Esophagus (tissue), 2 donors: Measurements from ENCODE around the gene DDAH1. TPM values are rescaled to one million over a fixed set of nuclear protein-coding genes. Genes with fewer than 3 reads are reported as not detected.
"Not testable (repeated sequence)": the region's sequence is repeated elsewhere in the genome, so short reads cannot be mapped to it uniquely, and the experiment has no call there.

Experiments
- H3K27ac ChIP-seq, 2 donors: one replicate each; pipeline ENCODE4 v1.5.1; 2013; ENCODE audit warnings: low read depth in 2 of 2, mild to moderate bottlenecking in 2 of 2, inconsistent platforms in 1 of 2, low read length in 1 of 2, moderate library complexity in 1 of 2
- H3K27me3 ChIP-seq, 2 donors: one replicate each; pipeline ENCODE4 v1.6.1; 2013; ENCODE audit warnings: low read length in 2 of 2, control low read depth in 1 of 2, mild to moderate bottlenecking in 1 of 2; ENCODE audit not compliant: insufficient read depth in 2 of 2, control insufficient read depth in 1 of 2
- H3K36me3 ChIP-seq, 2 donors: one replicate each; pipeline ENCODE4 v1.6.1; 2013; ENCODE audit warnings: low read length in 1 of 2; ENCODE audit not compliant: control insufficient read depth in 2 of 2, insufficient read depth in 2 of 2
- H3K4me1 ChIP-seq, 2 donors: one replicate each; pipeline ENCODE4 v1.6.1; 2013; ENCODE audit warnings: low read length in 1 of 2; ENCODE audit not compliant: control insufficient read depth in 2 of 2, insufficient read depth in 2 of 2
- H3K4me3 ChIP-seq, 2 donors: one replicate each; pipeline ENCODE4 v1.5.1; 2013; ENCODE audit warnings: low read length in 2 of 2, mild to moderate bottlenecking in 2 of 2, low read depth in 1 of 2, moderate library complexity in 1 of 2
- H3K9me3 ChIP-seq, 2 donors: one replicate each; pipeline ENCODE4 v1.6.1; 2013; ENCODE audit warnings: mild to moderate bottlenecking in 2 of 2, low read depth in 1 of 2, low read length in 1 of 2, moderate library complexity in 1 of 2; ENCODE audit not compliant: control insufficient read depth in 2 of 2, insufficient read depth in 1 of 2
- WGBS, 2 donors: extraction: QIAGEN DNeasy Blood & Tissue Kit; methylation state at CpG; one replicate each; pipeline ENCODE4 v1.1.7; 2013; 5-methylcytosine and 5-hydroxymethylcytosine counted together
- polyA plus RNA-seq, 2 donors: library from polyadenylated mRNA; stranded (reverse); fragments of 200-250 nt; gene quantifications; one replicate each; pipeline ENCODE4 v1.2.3, GENCODE V29; 2013
- donor health status: healthy with polysubstance abuse.
- donor health status: Bipolar disorder and iron deficiency.

Gene DDAH1
- polyA plus RNA-seq: 1 to 10 TPM; 5.9 to 6.9 TPM

GRCh38 chr1:85465099-85465785 is at the start of gene DDAH1:
TSS of gene DDAH1 (minus strand) at chr1:85465159. CDS start at chr1:85465045, 114 bp downstream.
- H3K27me3 ChIP-seq: no peaks in the 10 kb centered on the region
- WGBS, 2 donors: 2 to 3% methylated on average over 43 to 56 of the region's 56 CpGs
- H3K4me1 ChIP-seq: peaks cover 0 to 2% of the 10 kb centered on the region in 2 donors
- peak within 1 kb of the TSS; percentile 74 to 81 for H3K4me3 ChIP-seq
- H3K36me3 ChIP-seq: no peaks in the 10 kb centered on the region
- no peaks in the 10 kb centered on the region for H3K9me3 ChIP-seq
- peak within 1 kb of the TSS; percentile 50 to 78 for H3K27ac ChIP-seq

- H3K27ac ChIP-seq, H3K9me3 ChIP-seq, H3K36me3 ChIP-seq, H3K4me3 ChIP-seq, H3K4me1 ChIP-seq, H3K27me3 ChIP-seq: not testable (repeated sequence)
- 94% methylated on average over 4 of the region's 4 CpGs for WGBS, 2 donors
Observed at GRCh38 chr1:85513998-85514397, 49.0 kb upstream of the DDAH1 start.

- H3K9me3 ChIP-seq: no peaks in the 10 kb centered on the region
- H3K27me3 ChIP-seq: no peaks in the 10 kb centered on the region
- no peaks in the 10 kb centered on the region for H3K36me3 ChIP-seq
- H3K4me3 ChIP-seq: no peak overlapping the region
- 80 to 90% methylated on average over 1 of the region's 1 CpG for WGBS, 2 donors
- H3K27ac ChIP-seq: no peak overlapping the region
- no peaks in the 10 kb centered on the region for H3K4me1 ChIP-seq
Observed at GRCh38 chr1:85504417-85504816, 39.5 kb upstream of the DDAH1 start.

- 40 to 42% methylated on average over 3 of the region's 3 CpGs for WGBS, 2 donors
- Histone ChIP-seq H3K36me3 (no peaks in the 10 kb centered on the region), H3K4me1 (no peaks in the 10 kb centered on the region), H3K9me3 (no peaks in the 10 kb centered on the region), H3K4me3 (no peak overlapping the region), H3K27ac (no peak overlapping the region), H3K27me3 (no peaks in the 10 kb centered on the region)
Observed at GRCh38 chr1:85502625-85503083, 37.7 kb upstream of the DDAH1 start.

GRCh38 chr1:85502171-85502570 is 37.2 kb upstream of the DDAH1 start:
- Histone ChIP-seq H3K27ac (no peak overlapping the region), H3K4me1 (no peaks in the 10 kb centered on the region)

GRCh38 chr1:85501355-85501898 is 36.5 kb upstream of the DDAH1 start:
- H3K4me1 ChIP-seq: no peaks in the 10 kb centered on the region

More at GRCh38 chr1:85502171-85502570, 37.2 kb upstream of the DDAH1 start:
- 49 to 64% methylated on average over 4 of the region's 4 CpGs for WGBS, 2 donors
- no peak overlapping the region for H3K4me3 ChIP-seq
- no peaks in the 10 kb centered on the region for H3K36me3 ChIP-seq
- no peaks in the 10 kb centered on the region for H3K9me3 ChIP-seq
- no peaks in the 10 kb centered on the region for H3K27me3 ChIP-seq

GRCh38 chr1:85496941-85497582 is 32.1 kb upstream of the DDAH1 start:
- Histone ChIP-seq H3K9me3 (no peaks in the 10 kb centered on the region), H3K4me1 (peaks cover 0 to 2% of the 10 kb centered on the region in 2 donors), H3K27me3 (no peaks in the 10 kb centered on the region), H3K36me3 (no peaks in the 10 kb centered on the region), H3K27ac (no peak overlapping the region), H3K4me3 (no peak overlapping the region)
- 89 to 98% methylated on average over 2 of the region's 2 CpGs for WGBS, 2 donors

More at GRCh38 chr1:85501355-85501898, 36.5 kb upstream of the DDAH1 start:
- no peaks in the 10 kb centered on the region for H3K9me3 ChIP-seq
- no peak overlapping the region for H3K4me3 ChIP-seq
- no peak overlapping the region for H3K27ac ChIP-seq
- no peaks in the 10 kb centered on the region for H3K36me3 ChIP-seq
- WGBS, 2 donors: 78 to 84% methylated on average over 2 of the region's 2 CpGs
- no peaks in the 10 kb centered on the region for H3K27me3 ChIP-seq

GRCh38 chr1:85495556-85495955 is 30.6 kb upstream of the DDAH1 start:
- Histone ChIP-seq H3K4me1 (peaks cover 0 to 2% of the 10 kb centered on the region in 2 donors), H3K27me3 (no peaks in the 10 kb centered on the region), H3K9me3 (no peaks in the 10 kb centered on the region), H3K36me3 (no peaks in the 10 kb centered on the region), H3K4me3 (no peak overlapping the region), H3K27ac (peak overlapping the region in 1 of 2 donors; percentile 15)
- WGBS, 2 donors: 55 to 65% methylated on average over 6 of the region's 6 CpGs

GRCh38 chr1:85494904-85495266 is 29.9 kb upstream of the DDAH1 start:
- 45 to 46% methylated on average over 2 of the region's 2 CpGs for WGBS, 2 donors
- Histone ChIP-seq H3K9me3 (no peaks in the 10 kb centered on the region), H3K36me3 (no peaks in the 10 kb centered on the region), H3K4me1 (peaks cover 0 to 2% of the 10 kb centered on the region in 2 donors), H3K4me3 (no peak overlapping the region), H3K27me3 (no peaks in the 10 kb centered on the region), H3K27ac (no peak overlapping the region)
